ENCODE data around the gene SHANK3.

SHANK3 gene

DNA sequence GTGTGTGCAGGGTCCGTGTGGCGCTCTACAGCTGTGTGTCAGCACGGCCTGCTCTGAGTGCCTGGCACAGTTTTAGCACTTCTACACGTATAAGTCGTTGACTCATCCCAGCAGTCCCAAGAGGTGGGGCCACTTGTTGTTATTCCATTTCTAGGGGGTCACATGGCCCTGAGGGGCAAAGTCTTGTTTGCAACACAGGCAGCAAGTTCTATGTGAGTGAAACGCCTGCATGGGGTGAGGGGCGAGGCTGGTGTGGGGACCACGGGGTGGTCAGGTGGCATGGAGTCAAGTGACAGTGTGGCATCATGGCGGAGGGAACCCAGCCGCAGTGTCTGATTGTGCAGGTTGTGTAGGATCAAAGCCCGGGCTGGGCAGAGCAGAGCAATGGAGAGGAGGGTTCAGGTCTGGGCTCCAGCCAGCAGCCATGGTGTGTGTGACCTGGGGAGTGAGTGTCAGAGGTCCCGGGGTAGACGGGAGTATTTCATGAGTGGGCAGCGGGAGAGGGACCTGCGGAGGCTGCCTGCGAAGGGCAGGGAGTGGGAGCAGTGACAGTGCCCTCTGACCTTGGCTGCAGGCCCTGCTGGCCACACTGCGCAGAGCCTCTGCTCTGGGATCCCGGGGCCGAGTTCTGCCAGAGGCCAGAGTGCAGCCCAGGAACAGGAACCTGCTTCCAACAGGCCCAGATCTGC is 27.9 kb downstream of the SHANK3 start:
- no peak for DNase-seq

DNA sequence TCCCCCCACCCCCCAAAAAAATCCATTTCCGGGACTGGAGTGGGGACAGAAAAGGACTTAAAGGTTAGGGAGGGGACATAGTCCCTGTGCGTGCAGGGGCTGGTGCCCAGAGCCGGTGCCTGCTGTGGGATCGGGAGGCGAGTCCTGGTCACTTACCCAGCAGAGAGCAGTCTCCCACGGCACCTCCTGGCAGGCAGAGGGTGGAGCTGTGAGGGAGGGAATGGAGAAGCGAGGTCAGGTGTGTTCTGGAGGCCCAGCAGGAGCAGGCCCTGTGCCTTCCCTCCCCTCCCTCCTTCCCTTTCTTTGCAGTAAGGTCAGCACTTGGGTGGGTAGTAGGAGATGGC is 28.4 kb downstream of the SHANK3 start:
- DNase-seq = no peak

DNA sequence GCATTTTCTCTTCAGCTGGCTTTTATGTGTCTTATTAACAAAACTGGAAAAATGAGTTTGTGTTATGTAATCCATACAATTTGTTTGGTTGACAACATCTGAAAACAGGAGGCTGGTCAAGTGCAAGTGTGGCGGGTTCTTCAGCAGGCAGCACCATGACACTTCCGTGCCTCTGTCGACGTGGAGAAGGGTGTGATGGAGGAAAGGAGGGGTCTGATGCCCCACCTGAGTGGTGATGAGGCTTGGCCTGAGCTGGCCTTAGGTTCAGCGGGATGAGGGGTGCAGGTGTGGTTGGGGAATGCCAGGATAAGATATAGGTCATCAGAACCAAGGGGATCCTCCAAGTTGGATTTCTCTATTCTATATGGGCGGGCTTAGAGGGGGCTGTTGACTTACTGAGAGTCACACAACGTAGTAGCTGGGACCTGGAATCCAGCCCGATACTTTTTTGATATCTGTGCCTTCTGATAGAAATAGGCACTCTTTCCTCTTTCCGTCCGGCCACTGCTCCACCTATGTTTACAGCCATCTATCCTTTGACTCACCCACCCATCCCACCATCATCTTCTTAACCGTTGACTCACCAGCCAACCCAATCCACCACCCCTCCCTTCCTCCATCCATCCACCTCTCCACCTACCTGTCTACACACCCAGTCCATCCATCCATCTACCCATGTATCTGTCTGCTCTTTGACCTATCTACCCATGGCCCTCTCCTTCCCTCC is 29.0 kb downstream of the SHANK3 start:
- no peak for DNase-seq

DNA sequence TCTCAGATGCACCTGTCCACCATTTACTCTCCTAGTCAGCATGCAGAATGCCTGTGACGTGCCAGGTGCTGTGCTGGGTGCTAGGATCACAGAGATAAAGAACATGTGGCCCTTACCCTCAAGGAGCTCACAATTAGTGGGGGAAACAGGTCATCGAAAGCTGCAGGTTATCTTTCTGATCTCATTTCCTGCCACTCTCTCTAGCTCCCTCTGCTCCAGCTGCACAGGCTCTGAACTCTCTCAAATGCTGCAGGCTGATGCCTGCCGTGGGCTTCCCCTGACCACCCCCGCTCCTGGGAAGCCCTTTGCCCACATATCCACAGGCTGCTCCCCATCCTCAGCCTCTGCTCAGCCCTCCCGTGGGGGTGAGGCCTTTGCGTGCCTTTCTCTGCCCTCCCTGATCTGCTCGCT is 29.6 kb downstream of the SHANK3 start:
- no peak for DNase-seq

DNA sequence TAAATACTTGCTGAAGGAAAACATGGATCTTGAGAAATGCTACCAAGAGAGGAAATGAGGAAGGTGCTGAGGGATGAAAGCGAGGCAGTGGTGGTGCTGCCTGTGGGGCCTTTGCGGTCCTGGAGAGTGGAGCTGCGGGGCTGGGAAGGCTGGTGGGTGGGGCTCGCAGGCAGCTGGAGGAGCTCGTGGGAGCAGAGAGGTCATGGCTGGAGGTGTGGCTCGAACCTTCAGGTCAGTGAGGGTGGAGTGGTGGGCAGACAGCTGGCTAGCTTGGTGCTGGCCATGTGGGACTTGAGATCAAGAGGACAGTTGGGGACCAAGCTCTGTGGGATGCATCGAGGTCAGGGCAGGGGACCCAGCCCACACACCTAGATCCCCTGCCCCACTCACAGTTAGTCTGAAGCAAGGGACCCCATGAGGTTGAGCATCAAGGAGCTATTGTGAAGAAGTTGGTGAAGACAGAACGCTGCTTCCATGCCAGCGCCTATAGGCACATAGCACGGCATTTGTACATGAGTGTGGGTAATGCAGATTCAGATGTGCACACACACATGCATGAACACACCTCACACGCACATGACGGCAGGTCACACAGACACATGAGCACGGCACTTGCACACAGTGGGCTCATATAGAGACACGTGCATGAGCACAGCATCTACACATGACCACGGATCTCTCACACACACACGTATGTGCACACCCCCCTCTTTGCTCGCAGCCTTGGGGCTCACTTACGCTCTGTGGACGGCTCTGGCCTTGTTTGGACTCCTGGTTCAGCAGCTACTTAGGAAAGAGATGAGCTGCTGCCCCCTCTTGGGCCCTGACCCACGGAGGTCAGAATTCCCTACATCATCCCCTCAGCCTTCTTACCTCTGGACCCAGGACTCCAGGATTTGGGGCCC is 30.4 kb downstream of the SHANK3 start:
- no peak for DNase-seq

DNA sequence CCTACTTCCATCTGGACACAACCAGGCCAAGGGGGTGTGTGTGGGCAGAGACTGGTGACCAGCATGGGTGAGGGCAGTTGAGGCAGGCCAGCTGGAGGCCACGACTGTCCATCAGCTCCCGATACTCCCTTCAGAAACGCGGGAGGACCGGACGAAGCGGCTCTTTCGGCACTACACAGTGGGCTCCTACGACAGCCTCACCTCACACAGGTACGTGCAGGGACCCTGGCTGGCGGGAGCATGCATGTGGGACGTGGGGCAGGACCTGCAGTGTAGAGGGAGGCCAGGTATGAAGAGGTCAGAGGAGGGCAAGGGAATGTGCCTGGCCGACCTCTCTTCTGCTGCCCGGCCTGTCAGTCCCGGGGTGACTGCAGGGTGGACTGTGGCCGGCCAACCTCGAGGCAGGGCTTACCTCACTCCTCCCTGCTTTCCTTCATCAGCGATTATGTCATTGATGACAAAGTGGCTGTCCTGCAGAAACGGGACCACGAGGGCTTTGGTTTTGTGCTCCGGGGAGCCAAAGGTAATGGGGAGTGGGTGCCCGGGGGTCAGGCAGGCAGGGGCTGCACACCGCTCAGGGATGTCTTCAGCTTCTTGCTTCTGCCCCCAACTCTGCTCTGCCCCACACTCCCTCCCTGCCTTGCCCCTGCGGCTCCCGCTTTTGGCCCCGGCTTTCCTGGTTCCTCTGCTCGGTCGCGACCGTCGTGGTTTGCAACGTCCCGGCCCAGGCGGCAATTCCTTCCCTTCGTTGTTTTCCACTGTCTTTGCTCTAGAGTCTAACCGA is 31.3 kb downstream of the SHANK3 start:
- no peak for DNase-seq

DNA sequence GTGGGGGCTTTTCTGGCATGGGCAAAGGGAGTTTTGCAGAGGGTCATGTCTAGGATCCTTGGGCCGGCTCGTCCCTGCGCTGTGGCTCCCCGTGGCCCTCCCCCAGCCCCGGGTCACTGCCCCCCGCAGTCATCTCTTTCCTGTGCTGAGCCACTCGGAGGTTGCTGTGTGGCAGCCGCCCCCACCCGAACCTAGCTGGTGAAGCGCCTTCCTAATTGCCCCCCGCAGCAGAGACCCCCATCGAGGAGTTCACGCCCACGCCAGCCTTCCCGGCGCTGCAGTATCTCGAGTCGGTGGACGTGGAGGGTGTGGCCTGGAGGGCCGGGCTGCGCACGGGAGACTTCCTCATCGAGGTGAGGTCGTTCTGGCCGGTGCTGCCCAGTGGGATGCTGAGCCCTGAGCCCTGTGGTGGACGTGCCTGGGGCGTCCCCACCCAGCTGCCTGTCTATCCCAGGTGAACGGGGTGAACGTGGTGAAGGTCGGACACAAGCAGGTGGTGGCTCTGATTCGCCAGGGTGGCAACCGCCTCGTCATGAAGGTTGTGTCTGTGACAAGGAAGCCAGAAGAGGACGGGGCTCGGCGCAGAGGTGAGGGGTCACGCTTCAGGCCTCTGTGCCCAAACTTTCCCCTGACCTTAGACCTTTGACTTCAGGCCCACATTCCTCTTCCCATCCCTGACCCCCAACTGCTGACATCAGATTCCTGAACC is 32.0 kb downstream of the SHANK3 start:
- DNase-seq = no peak

DNA sequence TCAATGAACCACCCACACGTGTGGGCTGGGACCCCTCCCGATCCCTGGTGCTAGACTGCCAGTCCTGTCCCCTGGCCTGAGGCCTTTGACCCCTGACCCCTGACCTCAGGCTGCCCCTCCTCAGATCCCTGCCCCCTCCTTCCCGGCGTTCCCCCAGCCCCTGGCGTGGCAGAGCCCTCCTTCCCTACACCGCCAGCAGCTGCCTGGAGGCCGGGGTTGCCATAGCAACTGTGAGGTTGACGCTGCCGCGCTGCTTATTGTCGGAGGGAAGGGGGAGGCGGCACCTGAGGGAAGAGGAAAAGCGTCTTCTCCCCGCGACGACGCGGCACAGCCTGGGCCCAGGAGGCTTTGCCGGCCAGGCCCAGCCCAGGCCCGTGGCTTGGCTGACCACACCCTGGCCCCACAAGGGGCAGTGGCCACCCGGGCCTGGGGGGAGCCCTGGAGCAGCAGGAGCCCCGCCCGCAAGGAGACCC is 32.6 kb downstream of the SHANK3 start:
- no peak for DNase-seq

DNA sequence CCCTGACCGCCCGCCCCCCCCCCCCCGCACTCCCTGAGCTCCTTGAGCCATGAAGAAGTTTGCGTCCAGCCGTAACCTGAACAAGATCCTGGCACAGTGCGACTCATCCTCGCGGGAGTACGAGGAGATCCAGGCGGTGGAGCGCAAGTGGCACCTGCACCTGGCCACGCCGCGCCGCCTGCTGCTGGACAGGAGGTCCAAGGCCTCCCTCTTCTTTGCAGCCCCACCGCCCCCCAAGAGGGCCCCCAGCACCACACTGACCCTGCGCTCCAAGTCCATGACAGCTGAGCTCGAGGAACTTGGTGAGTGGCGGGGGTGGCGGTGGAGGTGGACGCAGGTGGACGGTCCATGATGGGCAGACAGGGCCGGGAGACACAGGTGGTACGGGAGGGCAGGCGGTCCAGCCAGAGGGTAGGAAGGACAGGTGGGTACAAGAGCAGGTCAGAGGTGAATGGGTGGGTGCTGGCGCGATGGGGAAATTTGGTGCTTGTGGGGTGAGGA is 33.3 kb downstream of the SHANK3 start:
- DNase-seq = no peak

DNA sequence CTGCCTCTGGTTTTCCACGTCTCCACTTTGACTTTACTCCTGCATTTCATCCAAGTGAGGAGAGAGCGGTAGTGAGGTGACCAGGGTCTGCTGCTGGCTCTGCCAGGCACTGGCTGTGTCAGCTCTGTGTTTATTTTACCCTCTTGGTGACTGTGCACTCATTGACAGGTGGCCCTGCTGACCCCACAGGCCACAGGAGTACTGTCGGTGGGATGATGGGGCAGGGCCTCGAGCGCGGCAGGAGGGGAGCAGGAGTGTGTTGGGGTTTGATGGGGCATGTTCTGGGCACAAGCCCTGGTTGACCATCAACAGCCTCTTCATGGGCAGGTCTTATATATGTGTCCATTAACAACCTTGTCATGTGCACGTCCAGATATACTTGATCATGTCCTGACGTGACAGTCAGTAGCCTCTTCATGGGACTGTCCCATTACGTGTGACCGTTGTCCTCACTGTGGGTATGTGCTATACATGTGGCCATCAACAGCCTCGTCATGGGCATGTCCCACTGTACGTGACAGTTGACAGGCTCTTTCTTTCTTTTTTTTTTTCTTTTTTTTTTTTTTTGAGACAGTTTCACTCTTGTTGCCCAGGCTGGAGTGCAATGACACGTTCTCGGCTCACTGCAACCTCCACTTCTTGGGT is 34.0 kb downstream of the SHANK3 start:
- no peak for DNase-seq

DNA sequence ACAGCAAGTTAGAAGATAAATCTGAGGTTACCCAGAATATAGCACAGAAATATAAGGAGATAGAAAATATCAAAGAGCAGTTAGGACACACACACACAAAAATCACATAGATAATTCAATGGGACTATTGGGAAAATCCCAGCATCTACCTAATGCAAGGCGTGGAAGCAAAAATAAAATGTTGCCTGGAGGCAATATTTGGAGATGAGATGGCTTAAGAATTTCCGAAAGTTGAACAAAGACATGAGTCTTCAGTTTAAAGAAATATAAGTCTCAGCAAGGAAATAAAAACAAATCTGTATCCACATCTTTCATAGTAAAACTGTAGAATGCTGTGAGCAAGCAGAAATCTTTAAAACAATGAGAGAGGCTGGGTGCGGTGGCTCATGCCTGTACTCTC is 35.9 kb downstream of the SHANK3 start:
- DNase-seq = no peak

DNA sequence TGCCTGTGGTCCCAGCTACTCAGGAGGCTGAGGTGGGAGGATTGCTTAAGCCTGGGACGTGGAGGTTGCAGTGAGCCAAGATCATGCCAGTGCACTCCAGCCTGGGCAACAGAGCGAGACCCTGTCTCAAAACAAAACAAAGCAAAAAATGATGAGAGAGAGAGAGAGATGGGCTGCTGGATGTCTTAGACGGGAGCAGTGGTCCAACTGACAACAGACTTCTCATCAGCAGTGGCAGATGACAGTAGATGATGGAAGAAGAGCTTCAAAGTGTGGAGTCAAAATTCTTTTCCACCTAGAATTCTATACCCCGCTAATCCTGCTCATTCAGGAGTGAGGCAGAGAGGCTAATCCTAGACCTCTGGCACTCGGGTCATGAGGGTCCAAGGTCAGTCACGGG is 36.4 kb downstream of the SHANK3 start:
- DNase-seq = no peak

DNA sequence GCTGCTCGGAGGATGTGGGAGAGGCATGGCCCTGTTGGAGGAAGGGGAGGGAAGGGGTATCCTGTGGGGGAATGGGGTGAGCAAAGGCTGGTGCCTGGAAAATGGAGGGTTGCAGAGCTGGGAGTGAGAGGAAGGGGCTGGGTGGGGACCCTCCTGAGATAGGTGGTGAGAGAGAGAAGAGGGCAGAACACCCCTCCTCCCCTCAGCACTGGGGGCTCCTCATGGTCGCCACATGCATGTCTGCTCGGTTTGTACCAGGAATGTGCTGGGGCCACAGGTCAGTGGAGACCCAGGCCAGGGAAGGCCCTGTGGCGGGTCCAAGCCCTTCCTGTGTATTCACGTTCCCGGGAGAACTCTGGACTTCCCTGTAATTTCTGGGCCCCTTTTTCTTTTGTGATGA is 37.6 kb downstream of the SHANK3 start:
- no peak for DNase-seq

DNA sequence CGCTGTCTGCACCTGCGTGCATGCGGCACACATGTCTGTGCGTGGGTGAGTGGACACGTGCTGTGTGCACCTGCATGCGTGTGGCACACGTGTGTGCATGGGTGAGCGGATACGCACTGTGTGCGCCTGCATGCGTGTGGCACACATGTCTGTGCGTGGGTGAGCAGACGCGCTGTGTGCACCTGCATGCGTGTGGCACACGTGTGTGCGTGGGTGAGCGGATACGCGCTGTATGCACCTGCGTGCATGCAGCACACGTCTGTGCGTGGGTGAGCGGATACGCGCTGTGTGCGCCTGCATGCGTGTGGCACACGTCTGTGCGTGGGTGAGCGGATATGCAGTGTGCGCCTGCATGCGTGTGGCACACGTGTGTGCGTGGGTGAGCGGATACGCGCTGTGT is 38.3 kb downstream of the SHANK3 start:
- no peak for DNase-seq

DNA sequence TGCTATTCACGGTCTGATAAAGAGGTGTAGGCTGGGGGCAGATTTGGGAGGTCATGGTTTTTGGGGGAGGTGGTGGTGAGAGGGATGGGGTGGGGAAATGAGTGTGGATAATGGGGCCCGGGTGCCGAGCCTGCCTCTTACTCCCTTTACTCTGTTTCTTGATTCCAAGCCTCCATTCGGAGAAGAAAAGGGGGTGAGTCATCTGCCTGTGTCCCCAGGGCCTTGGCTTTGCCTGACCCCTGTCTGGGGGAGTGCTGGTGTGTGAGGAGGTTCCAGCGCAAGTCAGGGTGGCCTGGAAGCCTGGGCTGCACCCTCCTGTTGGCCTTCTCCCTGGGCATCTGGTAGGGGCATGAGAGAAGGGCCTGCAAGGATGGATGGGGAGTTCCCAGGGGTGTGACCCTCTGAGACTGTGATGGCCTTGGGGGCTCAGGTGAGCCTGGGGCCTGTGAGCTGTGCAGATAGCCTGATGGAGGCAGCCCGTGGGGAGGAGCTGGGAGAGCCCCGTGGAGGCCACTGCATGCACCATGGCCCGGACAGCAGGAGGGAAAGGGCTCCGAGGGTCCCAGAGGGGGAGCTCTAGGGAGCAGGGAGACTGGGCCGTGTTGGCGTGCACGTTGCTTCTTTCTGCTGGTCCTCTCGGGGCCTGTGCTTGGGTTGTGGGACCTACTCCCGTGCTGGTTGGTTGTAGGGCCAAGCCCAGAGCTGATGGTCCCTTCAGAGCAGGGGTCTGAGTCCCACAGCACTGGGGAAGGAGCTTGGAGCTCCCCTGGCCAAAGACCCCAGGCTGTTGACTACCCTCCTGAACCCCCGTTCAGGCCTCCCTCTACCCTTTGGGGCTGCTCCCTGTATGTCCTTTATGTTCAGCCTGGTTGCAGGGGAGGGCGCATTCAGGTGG is 39.1 kb downstream of the SHANK3 start:
- DNase-seq = no peak

DNA sequence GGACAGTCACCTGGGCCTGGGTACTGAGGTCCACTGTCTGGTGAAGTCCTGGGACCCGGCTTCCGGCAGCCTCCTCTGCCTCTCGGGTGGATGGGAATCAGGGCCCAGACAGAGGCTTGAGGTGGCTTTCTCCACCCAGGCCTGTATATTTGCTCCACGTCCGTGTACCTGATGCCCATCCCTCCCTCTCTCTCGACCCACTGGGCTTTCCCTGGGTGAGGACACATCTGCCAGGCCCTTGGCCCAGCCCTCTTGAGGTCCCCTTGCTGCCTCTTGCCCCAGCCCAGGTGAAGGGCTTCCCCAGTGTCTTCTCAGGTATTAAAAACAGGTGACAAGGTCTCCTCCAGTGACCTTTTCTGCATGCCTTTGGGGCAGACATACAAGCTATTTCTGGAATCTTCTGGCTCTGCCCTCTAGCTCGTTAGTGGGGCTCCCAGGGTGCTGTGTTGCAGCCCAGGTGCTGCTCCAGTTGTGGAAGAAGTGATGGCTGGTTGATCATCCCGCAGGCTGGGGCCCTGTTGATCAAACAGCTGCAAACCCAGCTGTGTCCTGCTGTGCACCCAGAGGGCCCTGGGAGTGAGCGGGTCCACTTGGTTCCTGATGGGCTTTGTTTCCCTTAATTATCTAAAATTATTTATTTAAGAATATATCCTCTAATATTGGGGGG is 39.9 kb downstream of the SHANK3 start:
- DNase-seq = no peak

DNA sequence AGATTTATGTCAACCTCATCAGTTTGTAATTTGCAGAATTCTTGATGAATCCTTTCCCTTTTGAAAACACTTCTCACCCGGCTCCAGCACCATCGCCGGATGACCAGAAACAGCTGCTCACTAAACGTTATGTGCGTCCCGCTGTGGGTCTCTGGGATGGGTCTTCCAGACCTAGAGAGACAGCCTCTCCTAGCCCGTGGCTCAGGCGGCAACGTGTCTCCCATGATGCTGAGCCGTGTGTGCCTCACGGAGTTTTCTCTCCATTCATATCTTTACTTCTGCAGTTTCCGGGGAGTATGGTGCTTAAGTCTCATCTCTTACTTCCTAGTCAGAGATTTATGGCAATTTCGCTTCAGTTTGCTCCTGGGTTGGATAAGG is 40.4 kb downstream of the SHANK3 start:
- DNase-seq = no peak

DNA sequence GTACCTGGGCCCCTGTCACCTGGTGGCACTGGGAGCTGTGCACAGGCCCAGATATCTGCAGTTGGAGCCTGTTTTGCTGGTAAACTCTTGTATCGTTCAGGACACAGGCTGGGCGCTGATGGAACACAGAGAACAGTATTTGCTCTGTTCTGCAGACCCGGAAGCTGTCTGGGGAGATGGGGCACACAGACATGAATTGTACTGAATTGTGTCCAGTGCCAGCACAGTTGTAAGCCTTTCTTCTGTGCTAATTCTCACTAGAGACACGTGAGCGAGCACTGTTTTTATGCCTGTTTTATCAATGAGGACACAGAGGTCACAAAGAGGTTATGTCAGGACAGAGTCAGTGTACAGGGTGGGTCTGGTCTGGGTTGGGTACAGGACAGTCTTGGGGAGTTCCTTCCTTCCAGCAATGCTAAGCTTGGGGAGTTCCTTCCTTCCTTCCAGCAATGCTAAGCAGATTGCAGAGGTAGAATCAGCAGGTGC is 41.0 kb downstream of the SHANK3 start:
- no peak for DNase-seq

DNA sequence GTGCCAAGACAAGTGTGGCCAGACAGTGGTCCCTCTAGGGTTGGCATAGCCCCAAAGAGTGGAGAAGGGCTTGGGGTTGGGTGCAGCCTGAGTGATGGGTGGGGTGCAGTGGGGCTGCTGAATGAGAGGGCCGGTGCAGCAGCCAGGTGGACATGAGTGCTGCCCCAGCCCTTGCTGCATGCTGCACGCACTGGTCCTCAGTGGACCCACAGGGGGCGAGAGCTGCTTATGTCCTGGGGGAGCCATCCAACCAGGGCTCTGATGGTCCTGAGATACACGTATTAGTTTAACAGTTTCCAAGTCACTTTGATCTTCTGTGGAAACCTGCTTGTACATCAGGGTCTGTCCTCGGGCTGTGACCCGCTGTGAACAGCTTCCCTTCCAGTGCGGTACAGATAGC is 41.5 kb downstream of the SHANK3 start:
- no peak for DNase-seq
